Natural killer cell (primary cell): ENCODE results near the gene NSL1. TPM values are rescaled to one million over a fixed set of nuclear protein-coding genes. Genes with fewer than 3 reads are reported as not detected.

ENCODE experiments used
- ATAC-seq, 3 donors: fragments of 150-1000 bp in 2 of 3; fragments of 200-7000 bp in 1 of 3; cut with Tn5 transposase; 1 replicate in 1 of 3; 2 replicates in 2 of 3; pipeline ENCODE4 v1.10.0; 2021; ENCODE audit warnings: mild to moderate bottlenecking in 2 of 3, moderate library complexity in 2 of 3
- DNase-seq, 2 donors: peaks; one replicate each; pipeline versions ENCODE4 v3.0.0 to v3.0.0-alpha.2; 2013 to 2021; ENCODE audit warnings: mixed read lengths in 1 of 2
- H3K27ac ChIP-seq: one replicate; pipeline ENCODE4 v1.5.1; 2013; ENCODE audit warnings: mild to moderate bottlenecking, low read length
- H3K27me3 ChIP-seq: one replicate; pipeline ENCODE4 v1.6.1; 2013; ENCODE audit warnings: low read length; ENCODE audit not compliant: control insufficient read depth, insufficient read depth
- H3K36me3 ChIP-seq: one replicate; pipeline ENCODE4 v1.6.1; 2013; ENCODE audit warnings: low read length; ENCODE audit not compliant: control insufficient read depth, insufficient read depth
- H3K4me1 ChIP-seq: one replicate; pipeline ENCODE4 v1.6.1; 2013; ENCODE audit warnings: low read length; ENCODE audit not compliant: control insufficient read depth, insufficient read depth
- H3K4me3 ChIP-seq: one replicate; pipeline ENCODE4 v1.5.1; 2013; ENCODE audit warnings: low read length
- H3K9me3 ChIP-seq: one replicate; pipeline ENCODE4 v1.6.1; 2013; ENCODE audit warnings: low read length; ENCODE audit not compliant: control insufficient read depth, insufficient read depth
- H3K27ac Mint-ChIP-seq, 2 donors: one replicate each; pipeline ENCODE4 v1.8.0; 2022; ENCODE audit warnings: mild to moderate bottlenecking in 2 of 2, mixed read lengths in 2 of 2, moderate library complexity in 1 of 2
- H3K27me3 Mint-ChIP-seq, 2 donors: one replicate each; pipeline ENCODE4 v1.8.0; 2022; ENCODE audit warnings: low read depth in 2 of 2, mixed read lengths in 2 of 2
- H3K36me3 Mint-ChIP-seq: one replicate; pipeline ENCODE4 v1.8.0; 2022; ENCODE audit warnings: mixed read lengths
- H3K4me1 Mint-ChIP-seq, 2 donors: one replicate each; pipeline ENCODE4 v1.8.0; 2022; ENCODE audit warnings: mixed read lengths in 2 of 2
- H3K4me3 Mint-ChIP-seq: one replicate; pipeline ENCODE4 v1.8.0; 2022; ENCODE audit warnings: mild to moderate bottlenecking, moderate library complexity, mixed read lengths
- H3K9me3 Mint-ChIP-seq, 2 donors: one replicate each; pipeline ENCODE4 v1.8.0; 2022; ENCODE audit warnings: mixed read lengths in 2 of 2
- WGBS: methylation state at CpG from one replicate; pipeline ENCODE4 v1.1.7; 2013; ENCODE audit warnings: missing lambda C conversion rate; ENCODE audit not compliant: insufficient coverage; 5-methylcytosine and 5-hydroxymethylcytosine counted together
- intact Hi-C: fragments of 100-400 bp; cut with micrococcal nuclease; formaldehyde crosslinking; loops from one replicate; pipeline ENCODE4 v1.14.2; 2022
- total RNA-seq, 4 donors: library from RNA; stranded (reverse); fragments of 120-200 nt in 1 of 4; gene quantifications; one replicate each; pipeline versions ENCODE4 v1.2.3 to v1.2.4, GENCODE V29; 2013 to 2022
- TF ChIP-seq, protein P1 (sequence below): fragments of 200-600 bp; IDR thresholded peaks from one replicate; pipeline ENCODE4 v1.8.0; 2022; ENCODE audit warnings: antibody characterized with exemption

NSL1 gene
- total RNA-seq, 3 donors from 2014 or later (not counting 1 experiment from before 2014, with no cell fraction given), result 17.0 to 23.8 (median 23.4) TPM

- H3K27ac Mint-ChIP-seq, result no peak overlapping the region
- peaks cover 5 to 8% of the 10 kb centered on the region in 2 donors for H3K4me1 Mint-ChIP-seq
- Histone ChIP-seq H3K4me1 (no peaks in the 10 kb centered on the region), H3K9me3 (no peaks in the 10 kb centered on the region), H3K36me3 (no peaks in the 10 kb centered on the region), H3K27ac (no peak overlapping the region), H3K4me3 (no peak overlapping the region), H3K27me3 (no peaks in the 10 kb centered on the region)
- WGBS, result 100% methylated on average over 7 of the region's 8 CpGs
- H3K27me3 Mint-ChIP-seq, result no peaks in the 10 kb centered on the region
- peaks cover 6% of the 10 kb centered on the region for H3K36me3 Mint-ChIP-seq
- H3K4me3 Mint-ChIP-seq, result no peak overlapping the region
- no peak for DNase-seq
- no peaks in the 10 kb centered on the region for H3K9me3 Mint-ChIP-seq
- intact Hi-C loops, result no loop called here
- TF ChIP-seq, protein P1, sequence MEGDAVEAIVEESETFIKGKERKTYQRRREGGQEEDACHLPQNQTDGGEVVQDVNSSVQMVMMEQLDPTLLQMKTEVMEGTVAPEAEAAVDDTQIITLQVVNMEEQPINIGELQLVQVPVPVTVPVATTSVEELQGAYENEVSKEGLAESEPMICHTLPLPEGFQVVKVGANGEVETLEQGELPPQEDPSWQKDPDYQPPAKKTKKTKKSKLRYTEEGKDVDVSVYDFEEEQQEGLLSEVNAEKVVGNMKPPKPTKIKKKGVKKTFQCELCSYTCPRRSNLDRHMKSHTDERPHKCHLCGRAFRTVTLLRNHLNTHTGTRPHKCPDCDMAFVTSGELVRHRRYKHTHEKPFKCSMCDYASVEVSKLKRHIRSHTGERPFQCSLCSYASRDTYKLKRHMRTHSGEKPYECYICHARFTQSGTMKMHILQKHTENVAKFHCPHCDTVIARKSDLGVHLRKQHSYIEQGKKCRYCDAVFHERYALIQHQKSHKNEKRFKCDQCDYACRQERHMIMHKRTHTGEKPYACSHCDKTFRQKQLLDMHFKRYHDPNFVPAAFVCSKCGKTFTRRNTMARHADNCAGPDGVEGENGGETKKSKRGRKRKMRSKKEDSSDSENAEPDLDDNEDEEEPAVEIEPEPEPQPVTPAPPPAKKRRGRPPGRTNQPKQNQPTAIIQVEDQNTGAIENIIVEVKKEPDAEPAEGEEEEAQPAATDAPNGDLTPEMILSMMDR, result no peak
- no peak for ATAC-seq
Observed at GRCh38 chr1:212733109-212733508, 58.5 kb downstream of the NSL1 start.

DNA sequence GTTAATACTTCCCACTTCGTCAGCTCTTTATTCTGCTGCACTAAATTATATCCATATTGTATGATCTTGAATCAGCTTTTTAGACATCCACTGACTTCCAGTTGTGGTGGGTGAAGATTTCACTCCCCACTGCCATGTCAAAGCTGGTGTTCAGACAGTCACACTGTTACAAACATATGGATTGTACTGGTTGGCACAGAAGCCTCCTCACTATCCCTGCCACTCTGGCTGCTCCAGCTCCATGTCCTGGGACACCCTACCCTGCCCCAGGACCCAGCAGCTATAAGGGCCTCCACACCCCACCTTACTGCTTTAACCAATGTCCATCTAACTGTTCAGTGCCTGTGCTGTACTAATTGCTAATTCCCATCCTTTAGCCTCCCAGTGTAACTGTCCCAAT, 59.9 kb downstream of the NSL1 start:
- no peak for DNase-seq
- Histone ChIP-seq H3K36me3 (no peaks in the 10 kb centered on the region), H3K4me1 (peaks cover 11% of the 10 kb centered on the region), H3K27ac (no peak overlapping the region), H3K27me3 (no peaks in the 10 kb centered on the region), H3K9me3 (no peaks in the 10 kb centered on the region), H3K4me3 (no peak overlapping the region)
- WGBS, result 90% methylated on average over 1 of the region's 1 CpG
- H3K27ac Mint-ChIP-seq, result peak overlapping the region in 1 of 2 donors; percentile 24
- H3K27me3 Mint-ChIP-seq, result no peaks in the 10 kb centered on the region
- H3K4me3 Mint-ChIP-seq, result no peak overlapping the region
- peaks cover 6% of the 10 kb centered on the region for H3K36me3 Mint-ChIP-seq
- no peak for ATAC-seq
- intact Hi-C loops, result no loop called here
- TF ChIP-seq, protein P1, result no peak
- peaks cover 17 to 21% of the 10 kb centered on the region in 2 donors for H3K4me1 Mint-ChIP-seq
- no peaks in the 10 kb centered on the region for H3K9me3 Mint-ChIP-seq

GRCh38 chr1:212728606-212729005, 63.0 kb downstream of the NSL1 start:
- no peak for ATAC-seq
- 82% methylated on average over 5 of the region's 5 CpGs for WGBS

More at GRCh38 chr1:212728606-212729005, 63.0 kb downstream of the NSL1 start:
- H3K4me1 ChIP-seq, result peaks cover 14% of the 10 kb centered on the region
- no peaks in the 10 kb centered on the region for H3K9me3 ChIP-seq
- peaks cover 17 to 25% of the 10 kb centered on the region in 2 donors for H3K4me1 Mint-ChIP-seq
- no peak overlapping the region for H3K27ac ChIP-seq
- H3K36me3 ChIP-seq, result peaks cover 2% of the 10 kb centered on the region
- H3K36me3 Mint-ChIP-seq, result peaks cover 5% of the 10 kb centered on the region
- H3K4me3 ChIP-seq, result no peak overlapping the region
- H3K27ac Mint-ChIP-seq, result peak overlapping the region; percentile 21 to 79
- H3K27me3 ChIP-seq, result no peaks in the 10 kb centered on the region
- no peaks in the 10 kb centered on the region for H3K27me3 Mint-ChIP-seq
- no peak for DNase-seq
- no peak overlapping the region for H3K4me3 Mint-ChIP-seq
- H3K9me3 Mint-ChIP-seq, result no peaks in the 10 kb centered on the region
- intact Hi-C loops, result no loop called here
- TF ChIP-seq, protein P1, result no peak
